Measurements from ENCODE around the gene SLC39A2. TPM values are rescaled to one million over a fixed set of nuclear protein-coding genes. Genes with fewer than 3 reads are reported as not detected.
A peak's percentile ranks its signal among the peaks of the same experiment; 100 is the strongest.

The SLC39A2 gene
- polyA plus RNA-seq, 3 donors, result not detected

GRCh38 chr14:20997564-20997963 is 1.5 kb upstream of the SLC39A2 start:
- Mint-ChIP-seq H3K4me3 (no peak overlapping the region), H3K27ac (no peak overlapping the region), H3K4me1 (no peaks in the 10 kb centered on the region), H3K27me3 (ENCODE audit: low read depth in 3 of 3) (peaks cover 0 to 3% (median 0%) of the 10 kb centered on the region in 3 donors), H3K36me3 (peaks cover 44 to 52% of the 10 kb centered on the region in 2 donors), H3K9me3 (peaks cover 0 to 1% (median 0%) of the 10 kb centered on the region in 7 donors)
- WGBS (ENCODE audit: insufficient coverage), result 88% methylated on average over 3 of the region's 6 CpGs
- peaks cover 46 to 51% of the 10 kb centered on the region in 2 donors for H3K36me3 ChIP-seq (replicated peaks in 1 of 2; ENCODE audit: control insufficient read depth in 1 of 2, insufficient read depth in 2 of 2, low read length in 2 of 2)
- H3K79me2 ChIP-seq (ENCODE audit: insufficient read depth, low read length), result no peaks in the 10 kb centered on the region
- no peak overlapping the region for H3K4me2 ChIP-seq (replicated peaks; ENCODE audit: extremely low read depth, low read length, poor library complexity, severe bottlenecking)
- no peak for DNase-seq
- no peak overlapping the region for H3K27ac ChIP-seq (ENCODE audit: low read depth in 1 of 2, low read length in 2 of 2)
- no peak overlapping the region for H2AFZ ChIP-seq (ENCODE audit: insufficient read depth, low read depth, low read length, poor library complexity, severe bottlenecking)
- no peaks in the 10 kb centered on the region for H4K20me1 ChIP-seq (ENCODE audit: insufficient read depth, low read length)
- intact Hi-C loops (cut with micrococcal nuclease), result no loop called here
- no peak overlapping the region for H3K4me3 ChIP-seq (replicated peaks in 1 of 3; ENCODE audit: low read depth in 2 of 3, low read length in 3 of 3)
- no peak overlapping the region for H3K9ac ChIP-seq (ENCODE audit: insufficient read depth, low read length, poor library complexity, severe bottlenecking)
- H3K4me1 ChIP-seq (ENCODE audit: control insufficient read depth in 1 of 2, insufficient read depth in 2 of 2, low read length in 2 of 2), result no peaks in the 10 kb centered on the region
- H3K27me3 ChIP-seq (ENCODE audit: control insufficient read depth in 2 of 2, insufficient read depth in 2 of 2, low read length in 2 of 2), result no peaks in the 10 kb centered on the region
- TF ChIP-seq CTCF (IDR thresholded peaks at IDR 0.05), result no peak
- H3K9me3 ChIP-seq (replicated peaks in 1 of 2; ENCODE audit: control insufficient read depth in 1 of 2, insufficient read depth in 1 of 2, low read length in 2 of 2), result no peaks in the 10 kb centered on the region

GRCh38 chr14:20998139-20998538 is 954 bp upstream of the SLC39A2 start:
- H3K4me3 Mint-ChIP-seq, result no peak overlapping the region
- Histone ChIP-seq H3K4me1 (ENCODE audit: control insufficient read depth in 1 of 2, insufficient read depth in 2 of 2, low read length in 2 of 2) (no peaks in the 10 kb centered on the region), H3K4me3 (replicated peaks in 1 of 3; ENCODE audit: low read depth in 2 of 3, low read length in 3 of 3) (no peak overlapping the region), H3K4me2 (replicated peaks; ENCODE audit: extremely low read depth, low read length, poor library complexity, severe bottlenecking) (no peak overlapping the region), H3K9me3 (replicated peaks in 1 of 2; ENCODE audit: control insufficient read depth in 1 of 2, insufficient read depth in 1 of 2, low read length in 2 of 2) (no peaks in the 10 kb centered on the region), H3K36me3 (replicated peaks in 1 of 2; ENCODE audit: control insufficient read depth in 1 of 2, insufficient read depth in 2 of 2, low read length in 2 of 2) (peaks cover 41 to 45% of the 10 kb centered on the region in 2 donors), H3K79me2 (ENCODE audit: insufficient read depth, low read length) (no peaks in the 10 kb centered on the region), H3K27me3 (ENCODE audit: control insufficient read depth in 2 of 2, insufficient read depth in 2 of 2, low read length in 2 of 2) (no peaks in the 10 kb centered on the region), H4K20me1 (ENCODE audit: insufficient read depth, low read length) (no peaks in the 10 kb centered on the region), H2AFZ (ENCODE audit: insufficient read depth, low read depth, low read length, poor library complexity, severe bottlenecking) (no peak overlapping the region), H3K27ac (ENCODE audit: low read depth in 1 of 2, low read length in 2 of 2) (no peak overlapping the region), H3K9ac (ENCODE audit: insufficient read depth, low read length, poor library complexity, severe bottlenecking) (no peak overlapping the region)
- H3K36me3 Mint-ChIP-seq, result peaks cover 39 to 46% of the 10 kb centered on the region in 2 donors
- intact Hi-C loops (cut with micrococcal nuclease), result no loop called here
- no peak for DNase-seq
- H3K27me3 Mint-ChIP-seq (ENCODE audit: low read depth in 3 of 3), result peaks cover 0 to 3% (median 0%) of the 10 kb centered on the region in 3 donors
- peaks cover 0 to 1% (median 0%) of the 10 kb centered on the region in 7 donors for H3K9me3 Mint-ChIP-seq
- H3K4me1 Mint-ChIP-seq, result no peaks in the 10 kb centered on the region
- peak overlapping the region in 1 of 7 donors; percentile 24 for H3K27ac Mint-ChIP-seq
- WGBS (ENCODE audit: insufficient coverage), result 100% methylated on average over 2 of the region's 3 CpGs
- TF ChIP-seq CTCF (IDR thresholded peaks at IDR 0.05), result no peak
